Hindlimb muscle (tissue), 1 donor: Measurements from ENCODE around the gene THTPA. TPM values are rescaled to one million over a fixed set of nuclear protein-coding genes. Genes with fewer than 3 reads are reported as not detected.

ENCODE experiments used
- DNase-seq: peaks from one replicate; pipeline ENCODE4 v3.0.0-alpha.2; 2013
- polyA plus RNA-seq: library from polyadenylated mRNA; unstranded; fragments of 120-200 nt; gene quantifications from one replicate; pipeline ENCODE4 v1.2.1, GENCODE V29; 2013; ENCODE audit not compliant: insufficient read length

The THTPA gene
- polyA plus RNA-seq, 1 donor, result 14.4 TPM

DNA sequence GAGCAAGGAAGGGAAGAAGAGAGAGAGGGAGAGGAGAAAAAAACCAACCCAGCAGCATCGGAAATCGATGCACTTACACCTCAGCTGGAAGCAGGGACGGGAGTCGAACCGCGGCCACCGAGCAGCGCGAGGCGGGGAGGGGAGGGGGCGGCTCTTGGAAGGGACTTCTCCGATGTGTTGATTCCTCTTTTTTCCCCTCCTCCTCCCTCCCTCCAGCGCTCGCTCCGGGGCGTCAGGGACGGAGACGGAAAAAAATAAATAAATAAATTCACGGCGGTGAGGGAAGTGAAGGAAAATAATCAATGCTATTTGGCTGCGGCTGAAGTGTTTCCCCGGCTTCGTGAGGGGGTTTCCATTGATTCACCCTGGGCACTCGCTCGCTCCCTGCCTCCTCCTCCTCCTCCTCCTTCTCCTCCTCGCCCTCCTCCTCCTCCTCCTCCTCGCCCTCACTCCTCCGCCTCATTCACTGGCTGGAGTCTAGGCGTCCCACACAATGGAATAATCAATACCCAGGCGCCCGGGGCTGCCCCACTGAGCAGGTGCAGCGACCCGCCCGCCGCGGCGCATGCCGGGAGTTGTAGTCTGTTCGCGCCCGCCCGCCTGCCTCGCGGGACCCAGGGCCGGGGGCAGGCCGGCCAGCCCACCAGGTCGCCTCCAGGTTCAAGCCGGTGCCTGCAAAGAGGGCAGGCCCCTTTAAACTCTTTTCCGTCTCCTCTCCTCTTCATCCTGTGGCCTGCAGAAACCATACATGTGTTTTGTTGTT is 4.6 kb upstream of the THTPA start, which contains the start of gene ZFHX2:
Gene ZFHX2 (minus strand): TSS at position 500 of the 763 bp plus-strand sequence. CDS start 16,440 bp downstream, outside the sequence.
- DNase-seq, result peak; percentile 63

DNA sequence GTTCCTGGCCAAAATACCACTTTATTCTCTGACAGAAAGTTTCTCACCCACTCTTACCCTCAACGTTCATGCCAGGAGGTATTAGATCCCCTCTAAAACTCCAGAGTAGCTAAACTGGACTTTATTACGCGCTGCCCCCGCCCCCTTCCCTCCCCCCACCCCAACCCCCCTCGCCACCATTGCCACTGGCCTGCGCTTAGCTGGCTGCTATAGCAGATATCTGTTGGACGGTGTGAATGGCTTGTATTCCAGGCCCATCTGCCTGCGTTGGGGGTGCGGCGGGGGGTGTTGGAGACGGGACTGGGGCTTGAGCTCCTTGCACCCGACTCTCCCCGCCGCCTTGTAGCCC is 564 bp upstream of the THTPA start:
- no peak for DNase-seq

DNA sequence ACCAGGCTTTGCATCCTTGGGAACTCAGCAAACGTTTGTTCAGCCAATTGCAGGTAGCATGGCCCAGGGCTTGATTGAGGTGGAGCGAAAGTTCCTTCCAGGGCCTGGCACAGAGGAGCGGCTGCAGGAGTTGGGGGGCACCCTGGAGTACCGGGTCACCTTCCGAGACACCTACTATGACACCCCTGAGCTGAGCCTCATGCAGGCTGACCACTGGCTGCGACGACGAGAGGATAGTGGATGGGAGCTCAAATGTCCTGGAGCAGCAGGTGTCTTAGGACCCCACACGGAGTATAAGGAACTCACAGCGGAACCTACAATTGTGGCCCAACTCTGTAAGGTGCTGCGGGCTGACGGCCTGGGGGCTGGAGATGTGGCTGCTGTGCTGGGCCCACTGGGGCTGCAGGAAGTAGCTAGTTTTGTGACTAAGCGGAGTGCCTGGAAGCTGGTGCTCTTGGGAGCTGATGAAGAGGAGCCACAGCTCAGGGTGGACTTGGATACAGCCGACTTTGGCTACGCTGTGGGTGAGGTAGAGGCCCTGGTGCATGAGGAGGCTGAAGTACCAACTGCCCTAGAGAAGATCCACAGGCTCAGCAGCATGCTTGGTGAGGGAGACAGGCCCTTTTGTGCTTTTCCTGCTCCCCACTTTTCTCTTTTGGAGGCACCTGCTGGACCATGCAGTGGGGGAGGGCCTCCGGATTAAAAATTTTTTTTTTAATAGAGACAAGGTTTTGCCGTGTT is 799 bp downstream of the THTPA start:
- no peak for DNase-seq

DNA sequence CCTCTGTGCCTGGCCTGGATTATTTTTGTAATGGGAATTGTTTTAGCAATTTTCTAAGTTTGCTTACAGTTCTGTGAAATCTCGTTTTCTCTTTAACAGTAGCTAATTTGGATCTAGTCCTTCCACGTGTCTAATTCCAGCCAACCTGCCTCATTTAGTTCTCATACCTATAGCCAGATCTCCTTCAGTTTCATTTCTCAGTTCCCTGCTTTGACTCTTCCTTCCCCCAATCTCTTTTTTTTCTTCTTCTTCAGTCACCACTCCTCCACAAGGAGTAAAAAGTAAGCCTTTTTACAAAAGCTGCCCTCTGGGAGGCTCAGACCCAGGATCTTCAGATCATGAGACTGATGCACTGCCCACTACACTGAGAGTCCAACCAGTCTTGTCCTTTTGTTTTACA is 1.4 kb downstream of the THTPA start:
- no peak for DNase-seq

DNA sequence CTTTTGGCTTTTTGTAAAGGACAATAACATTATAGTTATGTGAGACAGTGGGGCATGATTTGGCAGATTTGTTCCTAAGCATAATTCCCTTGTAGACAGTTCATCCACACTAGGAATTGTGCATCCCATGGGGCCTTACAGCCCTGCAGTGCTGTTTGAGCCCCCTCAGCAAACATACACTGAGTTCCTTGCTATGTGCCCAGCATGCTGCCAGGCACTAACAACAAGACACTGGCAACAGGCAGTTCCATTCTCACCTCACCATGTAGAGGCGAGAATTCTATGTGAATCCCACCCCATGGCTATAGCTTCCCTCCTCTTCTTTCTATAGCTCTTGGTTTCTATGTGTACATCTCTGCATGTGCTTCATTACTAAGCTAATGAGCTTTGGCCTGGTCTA is 1.9 kb downstream of the THTPA start:
- DNase-seq, result no peak

DNA sequence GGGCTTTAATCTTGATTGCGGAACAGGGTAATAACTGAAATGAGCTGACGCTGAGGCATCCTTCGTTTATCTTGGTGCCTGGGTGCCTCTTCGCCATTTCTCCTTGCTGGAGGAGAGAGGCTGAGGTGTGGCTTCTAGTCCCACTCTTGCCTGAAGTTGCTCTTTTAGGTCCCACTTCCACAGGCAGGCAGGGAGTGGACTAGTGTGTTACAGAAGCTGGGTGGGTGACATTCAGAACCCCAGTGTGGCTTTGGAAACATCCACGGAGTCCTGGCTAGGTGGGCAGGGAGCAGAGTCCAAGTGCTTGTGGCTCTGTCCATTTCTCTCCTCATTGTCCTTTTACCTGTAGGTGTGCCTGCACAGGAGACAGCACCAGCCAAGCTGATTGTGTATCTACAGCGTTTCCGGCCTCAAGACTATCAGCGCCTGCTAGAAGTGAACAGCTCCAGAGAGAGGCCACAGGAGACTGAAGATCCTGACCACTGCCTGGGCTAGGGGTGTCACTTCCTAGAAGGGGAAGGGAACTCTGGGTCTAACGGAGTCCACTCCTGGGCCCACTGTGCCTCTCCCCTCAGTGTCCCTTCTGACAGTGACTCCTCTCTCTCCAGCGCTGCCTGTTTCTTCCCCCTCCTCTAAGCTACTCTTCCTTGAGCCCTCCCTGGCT is 2.4 kb downstream of the THTPA start:
- no peak for DNase-seq

DNA sequence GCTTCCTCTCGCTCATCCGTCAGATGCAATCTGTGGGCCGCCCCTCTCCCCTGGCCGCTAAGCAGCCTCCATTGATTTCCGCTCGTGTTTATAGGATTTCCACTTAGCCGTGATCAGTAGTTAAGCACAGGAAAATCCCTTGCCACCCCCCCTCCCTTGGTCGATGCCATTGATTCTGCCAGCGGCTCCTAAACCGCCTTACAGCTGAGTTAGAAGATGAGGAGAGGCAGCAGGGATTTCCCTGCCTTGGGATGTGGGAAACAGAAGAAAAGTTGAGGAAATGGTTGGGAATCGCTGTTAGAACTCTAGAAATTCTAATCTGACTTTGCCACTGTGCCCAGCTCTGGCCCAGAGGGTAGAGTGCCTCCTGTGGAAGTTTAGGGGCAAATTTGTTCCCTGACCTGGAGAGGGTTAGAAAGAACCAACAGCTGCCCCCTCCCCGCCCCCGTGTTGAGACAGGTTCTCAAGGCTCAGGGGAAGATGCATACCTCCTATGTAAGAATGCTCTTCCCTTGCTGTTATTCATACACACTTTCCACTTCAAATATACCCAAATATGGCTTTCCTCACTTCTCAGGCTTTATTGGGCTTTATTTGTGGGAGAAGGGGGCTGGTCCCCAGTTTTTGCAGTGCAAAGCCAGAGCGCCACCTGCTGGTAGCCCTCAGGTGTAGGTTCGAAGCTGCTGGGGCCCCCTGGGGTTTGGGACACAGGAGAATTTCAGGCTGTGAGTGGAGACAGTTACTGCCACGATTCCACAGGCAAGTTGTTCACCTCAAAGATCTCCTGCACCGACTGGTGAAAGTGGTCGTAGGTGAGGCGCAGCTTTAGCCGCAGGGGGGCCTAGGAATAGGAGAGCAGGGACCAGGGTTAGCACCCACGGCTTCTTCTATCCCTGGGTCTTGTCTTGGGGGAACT is 3.2 kb downstream of the THTPA start:
- no peak for DNase-seq

DNA sequence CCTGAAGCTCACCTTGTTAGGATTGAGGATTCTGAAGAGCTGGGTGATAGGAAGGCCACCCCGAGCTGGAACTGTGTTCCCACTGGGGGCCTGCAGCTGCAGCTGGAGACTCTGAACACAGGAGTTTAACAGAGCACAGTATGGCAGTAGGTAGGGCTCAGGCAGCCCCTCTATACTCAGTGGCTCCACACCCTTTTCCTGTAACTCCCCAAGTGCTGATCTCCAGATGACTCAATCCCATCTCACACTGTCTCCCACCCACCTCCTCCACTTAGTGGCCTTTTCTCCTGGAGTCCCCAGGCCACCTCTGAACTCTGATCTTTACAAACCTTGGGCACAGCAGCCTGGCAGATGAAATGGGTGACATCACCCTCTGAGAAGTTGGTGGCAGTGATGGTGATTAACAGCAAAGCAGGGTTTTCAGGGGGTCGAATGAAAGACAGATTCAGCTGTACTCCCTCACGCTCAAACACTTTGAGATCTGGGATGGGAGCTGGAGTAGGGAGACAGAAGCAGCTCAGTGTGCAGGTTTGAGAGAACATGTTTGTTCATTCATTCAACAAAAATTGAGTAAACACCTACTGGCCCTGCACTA is 4.0 kb downstream of the THTPA start:
- no peak for DNase-seq

DNA sequence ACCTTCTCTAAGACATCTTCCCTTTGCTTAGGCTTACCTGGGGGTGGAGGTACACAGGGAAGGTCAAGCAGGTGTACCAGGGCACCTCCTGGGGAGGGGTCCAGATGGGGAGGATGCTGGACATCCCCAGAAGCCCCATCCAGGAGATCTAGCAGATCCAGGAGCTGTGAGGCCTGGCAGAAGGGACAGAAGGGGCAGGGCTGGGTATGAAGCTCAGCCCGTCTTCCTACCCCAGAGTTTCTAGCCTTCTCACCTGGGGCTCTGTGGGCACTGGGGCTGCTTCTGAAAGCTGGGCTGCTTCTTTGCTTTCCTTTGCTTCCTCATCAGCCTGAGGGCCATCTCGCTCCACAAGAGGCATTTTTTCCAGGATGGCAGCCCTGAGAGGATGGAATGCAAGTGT is 5.2 kb downstream of the THTPA start:
- DNase-seq, result no peak

DNA sequence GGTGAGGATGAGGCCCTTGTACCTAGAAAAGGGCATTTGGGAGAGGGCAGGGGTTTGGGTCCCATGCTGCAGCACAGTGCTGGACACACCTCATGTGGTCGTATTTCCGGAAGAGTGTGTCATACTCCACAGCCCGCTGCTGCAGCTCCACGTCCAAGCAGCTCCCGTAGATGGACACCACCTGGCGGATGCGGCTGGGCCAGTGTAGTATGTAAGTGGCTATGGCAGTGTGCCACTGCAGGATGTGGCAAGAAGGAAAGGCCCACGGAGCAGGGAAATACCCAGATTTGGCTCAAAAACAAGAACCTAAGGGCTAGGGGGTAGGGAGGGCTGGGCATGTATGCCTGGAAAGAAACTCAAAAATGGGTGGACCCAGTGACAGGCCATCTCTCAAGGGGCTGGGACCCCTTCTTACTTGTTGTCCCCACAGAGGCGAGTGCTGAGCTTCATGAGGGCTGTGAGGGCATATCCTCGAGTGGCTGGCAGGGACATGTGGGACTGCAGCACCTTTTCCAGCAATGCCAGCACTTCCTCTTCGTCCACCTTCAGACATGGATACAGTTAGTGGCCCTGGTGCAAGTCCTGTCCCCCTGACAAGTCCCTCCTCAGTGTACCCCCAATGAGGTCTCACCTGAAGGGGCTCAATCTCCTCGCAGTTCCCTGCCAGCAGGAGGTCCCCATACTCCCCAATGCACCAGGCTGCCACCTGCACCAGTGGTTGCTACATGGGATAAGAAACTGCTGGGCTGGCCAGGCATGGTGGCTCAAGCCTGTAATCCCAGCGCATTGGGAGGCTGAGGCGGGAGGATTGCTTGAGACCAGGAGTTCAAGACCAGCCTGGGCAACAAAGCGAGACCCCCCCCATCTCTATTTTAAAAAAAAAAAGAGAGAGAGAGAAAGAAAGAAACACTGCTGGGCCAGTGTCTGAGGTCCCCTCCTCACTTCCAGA is 6.1 kb downstream of the THTPA start:
- DNase-seq, result no peak

DNA sequence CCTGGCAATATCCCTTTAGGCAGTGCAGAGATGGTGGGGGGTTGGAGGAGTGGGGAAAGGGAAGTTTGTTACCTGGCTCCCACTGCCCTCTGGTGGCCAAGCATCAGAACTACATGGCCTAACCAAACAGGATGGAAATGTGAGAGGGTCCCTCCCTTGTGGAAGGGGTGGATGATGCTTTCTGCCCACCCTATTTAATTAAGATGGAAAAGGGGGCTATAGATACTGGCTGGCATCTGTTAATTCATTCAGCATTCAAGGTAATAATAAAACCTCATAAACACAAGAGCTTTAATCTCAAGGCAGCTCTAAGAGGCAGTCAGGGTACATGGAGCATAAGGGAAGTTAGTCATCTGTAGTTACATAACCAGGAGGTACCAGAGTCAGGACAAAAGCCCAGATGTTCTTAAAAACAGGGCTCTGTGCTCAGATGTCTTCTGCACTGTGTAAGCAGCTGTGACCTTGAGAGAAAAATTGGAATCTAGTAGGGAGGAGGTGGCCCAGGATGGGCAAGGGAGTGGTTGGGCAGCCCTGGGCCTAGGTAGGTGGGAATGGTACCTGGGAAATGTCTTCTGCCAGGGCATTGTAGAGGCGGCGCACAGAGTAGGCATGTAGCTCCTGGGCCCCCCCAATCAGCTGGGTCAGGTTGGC is 6.9 kb downstream of the THTPA start:
- DNase-seq, result no peak

DNA sequence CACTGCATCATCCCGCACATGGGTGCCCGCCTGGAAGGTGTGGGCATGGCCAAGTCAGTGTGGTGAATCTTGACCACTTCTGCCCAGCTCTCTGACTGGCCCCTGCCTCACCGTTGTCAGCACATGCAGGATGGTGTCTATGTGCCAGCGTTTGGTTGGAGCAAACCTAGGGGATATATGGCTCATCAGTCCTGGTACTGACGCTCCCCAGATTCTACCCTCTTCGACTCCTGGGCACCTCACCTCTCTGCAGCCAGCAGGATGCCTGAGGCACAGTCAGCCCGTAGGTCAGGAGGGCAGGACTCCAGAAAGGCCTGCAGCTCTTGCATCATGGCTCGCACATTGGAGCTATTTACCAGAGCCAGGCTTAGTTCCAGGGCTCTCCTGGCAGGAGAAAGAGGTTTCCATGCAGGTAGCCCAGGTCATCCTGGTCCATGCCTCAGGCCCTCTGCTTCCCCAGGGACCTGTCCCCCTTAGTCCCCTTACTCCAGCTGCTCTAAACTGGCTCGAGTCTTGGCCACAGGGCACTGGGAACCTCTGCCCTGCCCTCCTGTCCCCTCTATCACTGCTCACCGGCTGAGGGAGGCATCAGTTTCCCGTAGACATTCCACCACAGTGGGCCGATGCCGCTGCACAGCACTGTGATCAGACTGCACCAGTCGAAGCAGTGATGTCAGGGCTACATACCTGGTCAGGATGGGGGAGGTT is 7.6 kb downstream of the THTPA start:
- DNase-seq, result no peak

DNA sequence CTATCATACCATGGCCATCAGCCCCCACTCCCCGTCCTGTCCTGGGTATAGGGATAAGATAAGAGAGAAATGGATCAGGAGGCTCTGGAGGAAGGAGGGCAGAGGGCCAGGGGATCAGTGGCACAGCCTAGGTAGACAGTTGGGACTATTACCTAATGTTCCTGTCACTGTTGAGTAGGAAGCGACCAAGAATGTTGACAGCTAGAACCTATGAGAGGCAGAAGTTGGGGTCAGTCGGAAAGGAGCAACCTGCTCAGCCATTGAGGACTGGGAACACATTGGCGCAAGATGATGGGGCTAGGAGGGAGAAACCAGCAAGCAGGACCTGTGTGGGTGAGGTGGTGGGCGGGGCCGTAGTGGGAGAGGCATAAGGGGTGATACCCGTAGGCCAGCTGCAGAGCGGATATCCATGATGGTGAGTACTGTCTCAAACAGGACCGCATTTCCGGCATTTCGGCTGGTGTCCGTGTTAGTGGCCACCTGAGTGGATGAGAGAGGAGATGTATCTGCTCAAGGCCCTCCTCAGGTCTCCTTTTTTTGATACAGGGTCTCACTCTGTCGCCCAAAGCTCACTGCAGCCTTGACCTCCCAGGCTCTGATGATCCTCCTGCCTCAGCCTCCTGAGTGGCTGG is 8.2 kb downstream of the THTPA start:
- no peak for DNase-seq

DNA sequence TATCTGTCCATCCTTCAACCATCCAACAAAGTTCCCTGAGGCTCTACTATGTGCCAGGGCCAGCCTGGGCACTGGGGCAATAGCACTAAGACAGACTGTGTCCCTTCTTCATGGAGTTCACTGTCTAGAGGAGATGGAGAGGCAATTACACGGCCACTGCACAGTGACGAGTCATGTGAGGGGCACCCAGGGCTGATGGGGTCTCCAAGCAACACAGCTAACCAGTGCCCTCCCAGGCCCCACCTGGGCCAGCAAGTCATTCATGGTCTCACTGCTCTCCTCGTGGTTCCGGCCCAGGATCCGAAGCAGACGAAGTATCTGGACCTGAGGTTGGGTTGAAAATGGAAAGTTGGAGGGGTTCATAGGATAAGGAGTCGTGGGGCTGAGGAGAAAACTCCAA is 8.8 kb downstream of the THTPA start:
- DNase-seq, result no peak

DNA sequence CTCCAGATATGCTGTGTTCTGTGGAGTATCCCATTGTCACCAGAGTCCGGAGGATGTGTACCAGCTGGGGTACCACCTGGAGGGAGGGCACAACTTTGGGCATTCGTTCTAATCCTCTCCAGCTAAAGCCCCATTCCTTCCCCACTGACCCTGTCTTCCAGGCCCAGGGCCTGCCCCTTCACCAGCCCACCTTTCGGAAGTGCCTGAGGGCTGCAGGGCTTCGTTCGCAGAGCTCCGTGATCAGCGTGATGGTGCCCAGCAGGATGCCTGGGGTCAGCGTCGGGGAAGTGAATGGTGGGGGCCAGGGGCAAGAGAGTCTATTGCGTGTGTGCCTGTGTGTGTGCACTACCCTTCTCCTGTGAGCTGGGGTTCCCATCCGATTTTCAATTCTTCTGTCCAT is 9.6 kb downstream of the THTPA start:
- DNase-seq, result no peak

DNA sequence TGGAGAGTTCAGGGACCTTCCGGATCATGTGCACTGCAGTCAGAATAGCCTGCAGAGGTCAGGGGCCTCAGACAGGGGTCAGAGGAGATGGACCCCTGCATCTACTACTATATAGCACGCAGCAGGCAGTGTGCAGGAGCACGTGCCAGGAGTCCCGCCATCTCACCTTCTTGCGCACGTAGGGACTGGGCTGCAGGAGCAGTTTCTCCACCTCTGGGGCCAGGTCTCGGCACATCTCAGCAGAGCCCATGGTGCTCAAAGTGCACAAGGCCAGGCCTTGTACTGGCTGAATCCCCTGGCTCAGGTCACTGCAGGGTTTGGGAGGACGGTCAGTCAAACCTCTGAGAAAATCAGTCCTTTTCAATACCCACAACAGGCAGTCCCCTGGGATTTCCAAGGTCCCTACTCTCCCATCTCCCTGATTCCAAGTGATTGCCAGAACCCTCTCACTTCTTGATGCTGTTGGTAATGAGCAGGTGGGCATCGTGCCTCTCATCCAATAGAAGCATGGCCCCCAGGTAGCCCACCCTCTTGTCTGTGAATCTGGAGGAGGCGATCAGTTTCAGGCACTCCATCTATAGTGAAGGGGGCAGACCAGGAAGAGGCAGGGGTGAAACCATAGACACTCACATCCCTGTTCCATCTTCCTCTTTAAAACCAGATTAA is 10.2 kb downstream of the THTPA start:
- no peak for DNase-seq

DNA sequence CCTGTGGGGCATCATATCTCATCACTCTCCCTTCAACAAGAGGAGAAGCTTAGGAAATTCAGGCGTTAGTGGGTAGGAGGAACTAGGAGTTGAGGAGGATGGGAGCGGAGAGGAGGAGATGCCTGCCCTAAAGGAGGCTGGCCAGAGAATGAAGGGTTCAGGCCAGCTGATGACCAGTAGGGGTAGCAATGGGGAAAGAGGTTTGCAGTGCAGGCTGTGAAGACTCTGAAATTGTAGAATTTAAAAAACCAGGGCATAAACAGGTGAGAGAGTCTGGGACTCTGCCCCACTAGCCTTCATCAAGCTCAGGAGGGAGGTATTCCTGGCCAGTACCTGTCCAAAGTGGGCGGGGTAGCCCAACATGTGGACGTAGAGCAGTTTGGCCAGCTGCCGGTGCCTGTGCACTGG is 10.7 kb downstream of the THTPA start:
- no peak for DNase-seq

DNA sequence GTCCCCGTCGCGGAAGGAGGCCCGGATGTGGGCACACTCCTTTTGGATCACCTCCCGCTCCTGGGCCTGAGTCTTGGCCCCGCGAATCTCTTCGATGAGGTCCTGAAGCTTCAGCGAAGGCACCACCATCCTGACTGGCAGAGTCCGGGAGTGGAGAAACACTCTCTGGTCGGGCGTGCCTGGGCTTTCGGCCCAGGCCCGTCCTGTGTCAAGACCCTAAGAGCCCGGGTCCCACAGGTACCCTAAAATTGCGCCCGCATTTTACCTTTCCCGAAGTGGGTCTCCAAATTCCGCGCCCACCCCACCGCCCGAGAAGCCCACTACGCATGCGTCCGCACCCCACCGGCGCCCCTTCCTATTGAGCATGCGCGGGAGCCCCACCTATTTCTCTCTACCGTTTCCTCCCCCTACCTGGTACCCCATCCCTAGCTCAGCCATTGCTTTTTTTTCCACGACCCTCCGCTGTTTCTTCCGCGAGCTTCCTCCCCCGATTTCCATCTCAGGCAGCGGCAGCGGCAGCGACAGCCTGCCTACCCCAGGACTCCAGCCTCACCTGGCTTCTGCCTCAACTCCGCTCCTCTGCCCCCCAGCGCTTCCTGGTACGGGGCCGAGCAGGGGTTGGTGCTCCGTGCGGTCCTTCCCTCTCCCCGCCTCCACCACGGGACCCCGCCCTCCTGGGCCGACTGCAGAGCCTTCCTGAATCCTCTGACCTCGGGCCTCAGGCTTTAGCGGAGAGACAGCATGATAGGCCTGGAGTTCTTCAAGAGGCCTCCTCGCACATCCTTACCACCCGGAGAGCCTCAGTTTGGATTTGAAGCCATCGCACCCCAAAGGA is 11.3 kb downstream of the THTPA start, which contains the start of gene AP1G2:
Gene AP1G2 (minus strand): TSS at position 606 of the 835 bp plus-strand sequence. CDS start 477 bp downstream, at position 129.
- DNase-seq, result peak; percentile 73
